ENCODE measurements around the gene PACSIN1.

GRCh38 chr6:34517966-34518365, 52.1 kb downstream of the PACSIN1 start:
- no peak for TF ChIP-seq CTCF (IDR thresholded peaks at IDR 0.05; ENCODE audit: extremely low read depth in 1 of 2, insufficient read depth in 1 of 2, low read depth in 1 of 2, low read length in 2 of 2)
- TF ChIP-seq POLR2A (IDR thresholded peaks at IDR 0.05; ENCODE audit: low read depth, low read length): no peak
- TF ChIP-seq EZH2 (IDR thresholded peaks at IDR 0.05; ENCODE audit: borderline replicate concordance, low read depth, low read length, severe bottlenecking): no peak
- TF ChIP-seq MAX (IDR thresholded peaks at IDR 0.05; ENCODE audit: insufficient read depth, insufficient read length): no peak
- no peak for TF ChIP-seq JUN (IDR thresholded peaks at IDR 0.05; ENCODE audit: borderline replicate concordance, insufficient read depth, insufficient read length, low read depth)
- no peak for TF ChIP-seq POLR2AphosphoS5 (IDR thresholded peaks at IDR 0.05; ENCODE audit: insufficient read depth, low read depth, low read length)

All from endothelial cell of umbilical vein (primary cell).